HT-29 (cell line): ENCODE measurements around the gene OR1F1. TPM values are rescaled to one million over a fixed set of nuclear protein-coding genes. Genes with fewer than 3 reads are reported as not detected.
"Not testable (repeated sequence)": the region's sequence is repeated elsewhere in the genome, so short reads cannot be mapped to it uniquely, and the experiment has no call there.

ENCODE experiments used
- DNase-seq: peaks from one replicate; pipeline ENCODE4 v3.0.0-alpha.2; 2015; ENCODE audit warnings: low spot score
- total RNA-seq: library from RNA; depleted of rRNA; stranded (reverse); fragments of >200 nt; shearing (Covaris generic); gene quantifications from 2 replicates; pipeline ENCODE4 v1.2.3, GENCODE V29; 2014; rRNA removed

The OR1F1 gene
- not detected in 2 replicates for total RNA-seq

GRCh38 chr16:3187798-3188674 lies at the start of gene OR1F1:
TSS of gene OR1F1 (plus strand) at chr16:3188204.
- no peak for DNase-seq

GRCh38 chr16:3138342-3138741 lies 49.7 kb upstream of the OR1F1 start:
- no peak for DNase-seq

- DNase-seq = no peak
Observed at GRCh38 chr16:3138823-3139426, 49.1 kb upstream of the OR1F1 start.

- not testable (repeated sequence) for DNase-seq
Observed at GRCh38 chr16:3139561-3139960, 48.4 kb upstream of the OR1F1 start.

GRCh38 chr16:3140603-3141427 lies 47.2 kb upstream of the OR1F1 start:
- DNase-seq = no peak

GRCh38 chr16:3141781-3142311 lies 46.2 kb upstream of the OR1F1 start:
- DNase-seq = no peak

- DNase-seq = no peak
Observed at GRCh38 chr16:3142327-3142726, 45.7 kb upstream of the OR1F1 start.

GRCh38 chr16:3142770-3143169 lies 45.2 kb upstream of the OR1F1 start:
- no peak for DNase-seq

GRCh38 chr16:3143189-3143588 lies 44.8 kb upstream of the OR1F1 start:
- no peak for DNase-seq

- no peak for DNase-seq
Observed at GRCh38 chr16:3143598-3144320, 44.2 kb upstream of the OR1F1 start.

GRCh38 chr16:3144321-3144983 lies 43.6 kb upstream of the OR1F1 start:
- no peak for DNase-seq

- no peak for DNase-seq
Observed at GRCh38 chr16:3145151-3145550, 42.9 kb upstream of the OR1F1 start.

- DNase-seq = no peak
Observed at GRCh38 chr16:3145660-3146059, 42.3 kb upstream of the OR1F1 start.

GRCh38 chr16:3147046-3147756 lies 40.8 kb upstream of the OR1F1 start:
- no peak for DNase-seq

GRCh38 chr16:3147757-3148104 lies 40.3 kb upstream of the OR1F1 start:
- no peak for DNase-seq

GRCh38 chr16:3148256-3149192 lies 39.5 kb upstream of the OR1F1 start:
- no peak for DNase-seq

- no peak for DNase-seq
Observed at GRCh38 chr16:3149193-3149530, 38.8 kb upstream of the OR1F1 start.

GRCh38 chr16:3149630-3150345 lies 38.2 kb upstream of the OR1F1 start:
- DNase-seq = peak; percentile 78
